H1 (cell line): ENCODE data around the gene SFTPB.

Experiments used
- EP300 ChIP-seq, 2 experiments: IDR thresholded peaks; 1 replicate in 1 of 2; 2 replicates in 1 of 2; pipeline ENCODE4 v1.6.1; 2011 to 2012; ENCODE audit warnings: low read depth in 2 of 2, low read length in 2 of 2, mild to moderate bottlenecking in 2 of 2, borderline replicate concordance in 1 of 2, inconsistent platforms in 1 of 2, moderate library complexity in 1 of 2
- MAFK ChIP-seq: IDR thresholded peaks from 2 replicates; pipeline ENCODE4 v1.6.1; 2012; ENCODE audit warnings: low read depth, mild to moderate bottlenecking, improper control_type of control experiment, low read length
- SP4 ChIP-seq: IDR thresholded peaks from 2 replicates; pipeline ENCODE4 v1.6.1; 2012; ENCODE audit warnings: low read length, inconsistent platforms
- ZNF274 ChIP-seq: IDR thresholded peaks from 2 replicates; pipeline ENCODE4 v1.7.0; 2012; ENCODE audit warnings: low read length, borderline replicate concordance; ENCODE audit errors: extremely low read depth

GRCh38 chr2:85684806-85685205, 16.8 kb upstream of the SFTPB start:
- TF ChIP-seq ZNF274 (no peak), SP4 (no peak), EP300 (IDR thresholded peaks at IDR 0.05; ENCODE audit: borderline replicate concordance in 1 of 2, low read depth in 2 of 2, low read length in 2 of 2) (no peak), MAFK (no peak)
